GM12892 (cell line): ENCODE results near the gene TRPC4AP. TPM values are rescaled to one million over a fixed set of nuclear protein-coding genes. Genes with fewer than 3 reads are reported as not detected.
A peak's percentile ranks its signal among the peaks of the same experiment; 100 is the strongest.

Source experiments
- DNase-seq: peaks from one replicate; pipeline ENCODE4 v3.0.0; 2011; ENCODE audit not compliant: insufficient read length
- FAIRE-seq: peaks from 2 replicates; lab custom pipeline; 2011; peaks lifted over from hg19 to GRCh38; lab: Jason Lieb, UNC
- POLR2A ChIP-seq: IDR thresholded peaks from 2 replicates; pipeline ENCODE4 v1.6.1; 2011; ENCODE audit warnings: low read depth, low read length, control low read depth
- POLR2AphosphoS5 ChIP-seq: IDR thresholded peaks from 2 replicates; pipeline ENCODE4 v1.6.1; 2011; ENCODE audit warnings: low read depth, low read length, control low read depth
- TAF1 ChIP-seq: IDR thresholded peaks from 2 replicates; pipeline ENCODE4 v1.6.1; 2011; ENCODE audit warnings: low read depth, mild to moderate bottlenecking, control low read depth, low read length, borderline replicate concordance
- polyA plus RNA-seq: library from polyadenylated mRNA; unstranded; fragments of >200 nt; gene quantifications from one replicate; pipeline ENCODE4 v1.2.1, GENCODE V29; 2012; ENCODE audit warnings: missing spikeins, inconsistent platforms; ENCODE audit not compliant: missing spikeins

Gene TRPC4AP
- polyA plus RNA-seq: 30.0 TPM

- FAIRE-seq: peak; percentile 94
- no peak for TF ChIP-seq POLR2AphosphoS5
- TF ChIP-seq POLR2A: peak; percentile 79; the same call in 1 of the 2 replicates
- TF ChIP-seq TAF1: peak; percentile 82
- peak; percentile 79 for DNase-seq
Measured at GRCh38 chr20:35092524-35093266, at the start of gene TRPC4AP. TRPC4AP (minus strand) TSS chr20:35092807; CDS start chr20:35092781, 26 bp downstream.

- no peak for DNase-seq
- no peak for TF ChIP-seq POLR2AphosphoS5
- TF ChIP-seq POLR2A: no peak
- TF ChIP-seq TAF1: no peak
- no peak for FAIRE-seq
Measured at GRCh38 chr20:35135867-35136586, 43.4 kb upstream of the TRPC4AP start.

- DNase-seq (no peak), FAIRE-seq (no peak)
- TF ChIP-seq POLR2AphosphoS5 (no peak), TAF1 (no peak), POLR2A (no peak)
Measured at GRCh38 chr20:35134880-35135279, 42.3 kb upstream of the TRPC4AP start.

GRCh38 chr20:35134472-35134871, 41.9 kb upstream of the TRPC4AP start:
- FAIRE-seq (no peak), DNase-seq (no peak)
- TF ChIP-seq TAF1 (no peak), POLR2A (no peak), POLR2AphosphoS5 (no peak)

- TF ChIP-seq POLR2A (no peak), POLR2AphosphoS5 (no peak), TAF1 (no peak)
- FAIRE-seq (no peak), DNase-seq (no peak)
Measured at GRCh38 chr20:35133735-35134134, 41.1 kb upstream of the TRPC4AP start.

GRCh38 chr20:35133031-35133430, 40.4 kb upstream of the TRPC4AP start:
- no peak for DNase-seq
- FAIRE-seq: no peak
- no peak for TF ChIP-seq TAF1
- no peak for TF ChIP-seq POLR2A
- no peak for TF ChIP-seq POLR2AphosphoS5

- TF ChIP-seq TAF1: no peak
- no peak for TF ChIP-seq POLR2A
- TF ChIP-seq POLR2AphosphoS5: no peak
- DNase-seq (no peak), FAIRE-seq (no peak)
Measured at GRCh38 chr20:35131934-35132333, 39.3 kb upstream of the TRPC4AP start.

- no peak for TF ChIP-seq POLR2A
- TF ChIP-seq TAF1: no peak
- no peak for TF ChIP-seq POLR2AphosphoS5
- DNase-seq (no peak), FAIRE-seq (no peak)
Measured at GRCh38 chr20:35129647-35130069, 37.1 kb upstream of the TRPC4AP start.

- no peak for DNase-seq
- TF ChIP-seq POLR2AphosphoS5 (no peak), TAF1 (no peak), POLR2A (no peak)
- no peak for FAIRE-seq
Measured at GRCh38 chr20:35125753-35126152, 33.1 kb upstream of the TRPC4AP start.

- FAIRE-seq (no peak), DNase-seq (no peak)
- TF ChIP-seq POLR2A: no peak
Measured at GRCh38 chr20:35122756-35123405, 30.3 kb upstream of the TRPC4AP start.

GRCh38 chr20:35121186-35121585, 28.6 kb upstream of the TRPC4AP start:
- DNase-seq (no peak), FAIRE-seq (no peak)
- TF ChIP-seq POLR2A: no peak
- no peak for TF ChIP-seq TAF1
- no peak for TF ChIP-seq POLR2AphosphoS5
